Panc1 (cell line): Measurements from ENCODE around the gene PPL.

Experiments
- CTCF ChIP-seq: fragments of 450-650 bp; IDR thresholded peaks from 2 replicates; pipeline ENCODE4 v1.5.1; 2017; ENCODE audit warnings: mild to moderate bottlenecking
- TCF7L2 ChIP-seq: IDR thresholded peaks from 2 replicates; pipeline ENCODE4 v1.6.1; 2011; ENCODE audit warnings: mild to moderate bottlenecking, low read depth, low read length, inconsistent platforms

DNA sequence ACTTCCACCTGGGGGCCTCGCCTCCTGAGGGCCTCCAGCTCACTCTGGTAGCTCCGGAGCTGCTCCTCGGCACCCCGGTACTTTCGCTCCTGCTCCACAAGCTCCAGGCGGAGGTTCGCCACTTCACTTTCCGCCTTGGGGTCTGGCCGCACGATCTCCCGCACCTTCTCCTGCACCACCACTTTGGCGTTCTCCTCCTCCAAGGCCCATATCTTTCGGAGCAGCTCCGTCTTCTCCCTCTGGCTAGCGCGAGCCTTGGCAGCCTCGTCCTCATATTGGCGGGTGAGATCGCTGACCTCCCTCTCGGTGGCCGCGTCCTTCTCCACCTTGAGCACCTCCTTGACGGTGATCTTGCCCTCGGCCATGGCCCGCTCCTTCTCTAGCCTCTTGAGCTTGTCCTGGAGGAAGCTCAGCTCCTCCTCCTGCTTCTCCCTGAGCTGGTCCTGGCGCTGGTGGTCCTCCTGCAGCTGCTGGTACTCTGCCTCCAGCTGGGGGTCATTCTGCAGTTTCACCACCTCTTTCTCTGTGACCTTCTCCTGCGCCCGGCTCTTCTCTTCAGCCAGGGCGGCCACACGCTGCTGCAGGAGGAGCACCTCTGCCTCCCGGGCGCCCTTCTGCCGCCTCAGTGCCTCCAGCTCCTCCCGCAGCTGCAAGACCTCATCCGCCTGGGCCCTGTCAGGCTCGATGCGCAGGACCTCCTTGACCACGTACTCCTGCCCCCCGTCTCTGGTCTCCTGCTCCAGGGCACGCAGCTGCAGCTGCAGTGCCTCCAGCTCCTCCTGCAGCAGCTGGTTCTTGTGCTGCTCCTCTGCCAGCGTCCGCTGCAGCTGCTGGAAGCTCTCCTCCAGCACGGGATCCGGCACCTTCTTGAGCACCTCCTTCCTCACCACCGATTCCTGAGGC is 51.7 kb downstream of the PPL start:
- TF ChIP-seq TCF7L2: no peak
- no peak for TF ChIP-seq CTCF
